Liver (tissue), 9 donors: Measurements from ENCODE around the gene HLA-DPB1. TPM values are rescaled to one million over a fixed set of nuclear protein-coding genes. Genes with fewer than 3 reads are reported as not detected.
A peak's percentile ranks its signal among the peaks of the same experiment; 100 is the strongest.

Experiments
- DNase-seq: peaks from one replicate; pipeline ENCODE4 v3.0.0-alpha.2; 2017; ENCODE audit warnings: low spot score
- H3K27ac ChIP-seq, 2 donors: one replicate each; pipeline ENCODE4 v1.7.0; 2013; ENCODE audit warnings: inconsistent platforms in 2 of 2, low read length in 2 of 2, control low read depth in 1 of 2, low read depth in 1 of 2, mild to moderate bottlenecking in 1 of 2
- H3K27me3 ChIP-seq, 4 donors: one replicate each; pipeline versions ENCODE4 v1.6.1 to v1.7.0; 2013; ENCODE audit warnings: low read length in 3 of 4, inconsistent platforms in 1 of 4, mild to moderate bottlenecking in 1 of 4, moderate library complexity in 1 of 4; ENCODE audit not compliant: control insufficient read depth in 4 of 4, insufficient read depth in 4 of 4
- H3K36me3 ChIP-seq, 4 donors: one replicate each; pipeline versions ENCODE4 v1.6.1 to v1.7.0; 2013; ENCODE audit warnings: low read length in 3 of 4, mild to moderate bottlenecking in 3 of 4, low read depth in 1 of 4, moderate library complexity in 1 of 4; ENCODE audit not compliant: control insufficient read depth in 4 of 4, insufficient read depth in 3 of 4
- H3K4me1 ChIP-seq, 4 donors: one replicate each; pipeline versions ENCODE4 v1.6.1 to v1.7.0; 2013; ENCODE audit warnings: low read length in 3 of 4, mild to moderate bottlenecking in 3 of 4, moderate library complexity in 1 of 4; ENCODE audit not compliant: control insufficient read depth in 4 of 4, insufficient read depth in 4 of 4
- H3K4me3 ChIP-seq, 3 donors: one replicate each; pipeline versions ENCODE4 v1.6.1 to v1.7.0; 2013; ENCODE audit warnings: low read length in 3 of 3, control low read depth in 1 of 3, low read depth in 1 of 3, mild to moderate bottlenecking in 1 of 3
- H3K9ac ChIP-seq, 2 donors: one replicate each; pipeline ENCODE4 v1.7.0; 2013; ENCODE audit warnings: low read length in 2 of 2, mild to moderate bottlenecking in 2 of 2, moderate library complexity in 2 of 2, control low read depth in 1 of 2, low read depth in 1 of 2
- H3K9me3 ChIP-seq, 4 donors: one replicate each; pipeline versions ENCODE4 v1.6.1 to v1.7.0; 2013; ENCODE audit warnings: low read length in 3 of 4; ENCODE audit not compliant: control insufficient read depth in 4 of 4
- ATF3 ChIP-seq: IDR thresholded peaks from 2 replicates; pipeline ENCODE4 v1.6.1; 2016; ENCODE audit warnings: antibody characterized with exemption
- CTCF ChIP-seq: fragments of 150-350 bp; IDR thresholded peaks from 2 replicates; pipeline ENCODE4 v1.5.1; 2017; ENCODE audit warnings: improper control_type of control experiment, low read depth, low read length; ENCODE audit not compliant: missing input control
- EGR1 ChIP-seq, 2 donors: IDR thresholded peaks; 2 replicates each; pipeline ENCODE4 v1.6.1; 2016 to 2018; ENCODE audit warnings: antibody characterized with exemption in 2 of 2, low read depth in 2 of 2
- FOXA1 ChIP-seq: IDR thresholded peaks from 2 replicates; pipeline ENCODE4 v1.6.1; 2016; ENCODE audit warnings: antibody characterized with exemption
- FOXA2 ChIP-seq: IDR thresholded peaks from 2 replicates; pipeline ENCODE4 v1.6.1; 2016; ENCODE audit warnings: antibody characterized with exemption
- GABPA ChIP-seq, 2 donors: IDR thresholded peaks in 1 of 2; conservative IDR thresholded peaks in 1 of 2; 2 replicates each; pipeline ENCODE4 v1.6.1; 2016; ENCODE audit warnings: antibody characterized with exemption in 2 of 2, mild to moderate bottlenecking in 1 of 2, moderate library complexity in 1 of 2
- HNF4A ChIP-seq, 2 donors: conservative IDR thresholded peaks; 2 replicates each; pipeline ENCODE4 v1.6.1; 2016; ENCODE audit warnings: antibody characterized with exemption in 2 of 2, mild to moderate bottlenecking in 2 of 2
- HNF4G ChIP-seq: IDR thresholded peaks from 2 replicates; pipeline ENCODE4 v1.6.1; 2016; ENCODE audit warnings: antibody characterized with exemption
- JUND ChIP-seq, 2 donors: IDR thresholded peaks; 2 replicates each; pipeline ENCODE4 v1.6.1; 2016; ENCODE audit warnings: antibody characterized with exemption in 2 of 2
- MAX ChIP-seq: IDR thresholded peaks from 2 replicates; pipeline ENCODE4 v1.6.1; 2016; ENCODE audit warnings: antibody characterized with exemption
- NR2F2 ChIP-seq: IDR thresholded peaks from 2 replicates; pipeline ENCODE4 v1.6.1; 2016; ENCODE audit warnings: antibody characterized with exemption
- RAD21 ChIP-seq, 2 donors: IDR thresholded peaks; 2 replicates each; pipeline ENCODE4 v1.6.1; 2016; ENCODE audit warnings: antibody characterized with exemption in 2 of 2, mild to moderate bottlenecking in 2 of 2
- REST ChIP-seq: IDR thresholded peaks from 2 replicates; pipeline ENCODE4 v1.6.1; 2016; ENCODE audit warnings: antibody characterized with exemption, mild to moderate bottlenecking
- RXRA ChIP-seq, 2 donors: IDR thresholded peaks; 2 replicates each; pipeline ENCODE4 v1.6.1; 2017 to 2018; ENCODE audit warnings: antibody characterized with exemption in 2 of 2, mild to moderate bottlenecking in 1 of 2
- SP1 ChIP-seq: IDR thresholded peaks from 2 replicates; pipeline ENCODE4 v1.6.1; 2018; ENCODE audit warnings: antibody characterized with exemption, mild to moderate bottlenecking
- TAF1 ChIP-seq: conservative IDR thresholded peaks from 2 replicates; pipeline ENCODE4 v1.6.1; 2016; ENCODE audit warnings: antibody characterized with exemption, mild to moderate bottlenecking
- YY1 ChIP-seq: IDR thresholded peaks from 2 replicates; pipeline ENCODE4 v1.6.1; 2016; ENCODE audit warnings: antibody characterized with exemption, mild to moderate bottlenecking
- ZBTB33 ChIP-seq: IDR thresholded peaks from 2 replicates; pipeline ENCODE4 v1.6.1; 2016; ENCODE audit warnings: antibody characterized with exemption
- WGBS: extraction: QIAGEN DNeasy Blood & Tissue Kit; methylation state at CpG from one replicate; pipeline ENCODE4 v1.1.7; 2013; 5-methylcytosine and 5-hydroxymethylcytosine counted together
- polyA plus RNA-seq, 2 donors: library from polyadenylated mRNA; stranded (reverse) in 1 of 2; unstranded in 1 of 2; fragments of 200-250 nt in 1 of 2; fragments of >200 nt in 1 of 2; fragmentation: Nextera tagmentation in 1 of 2; extraction: Ambion mirVana in 1 of 2; gene quantifications; one replicate each; pipeline versions ENCODE4 v1.2.1 to v1.2.3, GENCODE V29; 2013 to 2015
- total RNA-seq, 2 donors: library from RNA; depleted of rRNA; stranded (reverse); fragments of >200 nt; gene quantifications; one replicate each; pipeline ENCODE4 v1.2.3, GENCODE V29; 2014
- donor health status: healthy.
- donor health status: healthy.
- donor health status: healthy.
- donor health status: healthy.
- donor health status: healthy.

Gene HLA-DPB1
- total and polyA plus RNA-seq, 4 donors, result 15.5 to 37.8 (median 24.0) TPM

- 55% methylated on average over 3 of the region's 3 CpGs for WGBS
- Histone ChIP-seq H3K27ac (peak overlapping the region in 1 of 2 donors; percentile 32), H3K4me1 (peaks cover 0 to 8% (median 5%) of the 10 kb centered on the region in 4 donors), H3K9me3 (no peaks in the 10 kb centered on the region), H3K4me3 (peak overlapping the region; percentile 23 to 37 (median 30)), H3K9ac (peak overlapping the region in 1 of 2 donors; percentile 59), H3K36me3 (no peaks in the 10 kb centered on the region), H3K27me3 (no peaks in the 10 kb centered on the region)
- no peak for DNase-seq
- TF ChIP-seq HNF4G (no peak), JUND (IDR thresholded peaks at IDR 0.05) (no peak), YY1 (no peak), REST (no peak), ZBTB33 (no peak), RXRA (IDR thresholded peaks at IDR 0.05) (no peak), MAX (no peak), ATF3 (no peak), GABPA (IDR thresholded peaks at IDR 0.05 in 1 of 2, conservative IDR thresholded peaks at IDR 0.05 in 1 of 2) (no peak), FOXA2 (no peak), NR2F2 (no peak), EGR1 (IDR thresholded peaks at IDR 0.05; ENCODE audit: low read depth in 2 of 2) (no peak), FOXA1 (no peak), CTCF (no peak), RAD21 (IDR thresholded peaks at IDR 0.05) (no peak), TAF1 (no peak), HNF4A (conservative IDR thresholded peaks at IDR 0.05) (no peak), SP1 (no peak)
Observed at GRCh38 chr6:33076406-33076934, 680 bp downstream of the HLA-DPB1 start.
